AG04450 (cell line): ENCODE data around the gene HSD17B8. TPM values are rescaled to one million over a fixed set of nuclear protein-coding genes. Genes with fewer than 3 reads are reported as not detected.
A peak's percentile ranks its signal among the peaks of the same experiment; 100 is the strongest.

Source experiments
- CTCF ChIA-PET: fragments of 300-600, 350-600 bp; formaldehyde crosslinking; extraction: SDS; loops from one replicate; lab custom pipeline; 2022; ENCODE audit warnings: antibody characterized with exemption, inconsistent platforms; lab: Charles Lee
- POLR2A ChIA-PET: fragments of 350-600 bp; formaldehyde crosslinking; extraction: SDS; loops from one replicate; lab custom pipeline; 2021; ENCODE audit warnings: antibody characterized with exemption, inconsistent platforms; lab: Yijun Ruan, JAX
- DNase-seq: peaks from one replicate; pipeline ENCODE4 v3.0.0-alpha.2; 2011; ENCODE audit warnings: low read depth, low spot score
- H3K27ac ChIP-seq: one replicate; pipeline ENCODE4 v1.5.1; 2012; ENCODE audit warnings: low read depth, low read length, control low read depth
- H3K27me3 ChIP-seq: one replicate; pipeline ENCODE4 v1.6.0; 2012; ENCODE audit warnings: low read length; ENCODE audit not compliant: control insufficient read depth, insufficient read depth
- H3K4me3 ChIP-seq: 2 replicates; pipeline ENCODE4 v1.5.1; 2011; ENCODE audit warnings: mild to moderate bottlenecking, low read depth, low read length, control low read depth
- H3K9me3 ChIP-seq: 2 replicates; pipeline ENCODE4 v1.5.1; 2012; ENCODE audit warnings: low read length; ENCODE audit not compliant: control insufficient read depth, insufficient read depth
- polyA plus RNA-seq: library from polyadenylated mRNA; depleted of rRNA; stranded (reverse); fragments of >200 nt; gene quantifications from 2 replicates; pipeline ENCODE4 v1.2.3, GENCODE V29; 2011
- TF ChIP-seq, protein P1 (sequence below): IDR thresholded peaks from 2 replicates; pipeline ENCODE4 v1.5.1; 2011; ENCODE audit warnings: low read depth, low read length, control low read depth, inconsistent platforms

HSD17B8 gene
- polyA plus RNA-seq, 1 experiment = 4.9 TPM

DNA sequence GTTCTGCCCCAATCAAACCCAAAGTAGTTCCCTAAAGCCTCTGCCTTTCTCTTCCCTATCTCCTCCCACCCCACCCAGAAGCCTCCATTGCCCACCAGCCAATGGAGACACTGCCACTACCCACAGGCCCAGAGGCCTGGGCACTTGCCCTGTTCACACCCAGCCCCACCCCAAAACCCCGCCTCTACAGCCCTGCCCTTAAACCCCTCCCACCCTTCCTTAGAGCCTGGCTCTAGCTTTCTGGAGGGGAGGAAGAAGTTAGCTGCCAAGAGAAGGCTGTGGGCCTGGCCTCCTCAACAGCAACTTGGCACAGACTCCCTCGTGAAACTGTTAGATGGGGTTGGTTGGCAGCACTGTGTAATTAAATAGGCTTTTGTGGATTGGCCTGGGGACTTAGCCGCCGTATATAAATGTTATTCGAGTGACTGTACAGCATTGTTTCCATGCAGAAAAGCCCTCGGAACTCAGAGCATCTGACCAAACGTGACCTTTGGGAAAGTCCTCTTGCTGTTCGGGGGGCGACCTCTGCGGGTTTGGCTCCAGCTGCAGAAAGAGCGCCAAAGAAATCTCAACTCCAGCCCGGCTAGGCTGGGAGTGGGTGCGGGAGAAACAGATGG is 43.6 kb upstream of the HSD17B8 start:
- DNase-seq = peak; percentile 44
- Histone ChIP-seq H3K4me3 (no peak overlapping the region), H3K9me3 (no peaks in the 10 kb centered on the region), H3K27ac (no peak overlapping the region), H3K27me3 (peaks cover 10% of the 10 kb centered on the region)
- TF ChIP-seq, protein P1, sequence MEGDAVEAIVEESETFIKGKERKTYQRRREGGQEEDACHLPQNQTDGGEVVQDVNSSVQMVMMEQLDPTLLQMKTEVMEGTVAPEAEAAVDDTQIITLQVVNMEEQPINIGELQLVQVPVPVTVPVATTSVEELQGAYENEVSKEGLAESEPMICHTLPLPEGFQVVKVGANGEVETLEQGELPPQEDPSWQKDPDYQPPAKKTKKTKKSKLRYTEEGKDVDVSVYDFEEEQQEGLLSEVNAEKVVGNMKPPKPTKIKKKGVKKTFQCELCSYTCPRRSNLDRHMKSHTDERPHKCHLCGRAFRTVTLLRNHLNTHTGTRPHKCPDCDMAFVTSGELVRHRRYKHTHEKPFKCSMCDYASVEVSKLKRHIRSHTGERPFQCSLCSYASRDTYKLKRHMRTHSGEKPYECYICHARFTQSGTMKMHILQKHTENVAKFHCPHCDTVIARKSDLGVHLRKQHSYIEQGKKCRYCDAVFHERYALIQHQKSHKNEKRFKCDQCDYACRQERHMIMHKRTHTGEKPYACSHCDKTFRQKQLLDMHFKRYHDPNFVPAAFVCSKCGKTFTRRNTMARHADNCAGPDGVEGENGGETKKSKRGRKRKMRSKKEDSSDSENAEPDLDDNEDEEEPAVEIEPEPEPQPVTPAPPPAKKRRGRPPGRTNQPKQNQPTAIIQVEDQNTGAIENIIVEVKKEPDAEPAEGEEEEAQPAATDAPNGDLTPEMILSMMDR = no peak
- ChIA-PET POLR2A (no interaction called here), CTCF (interaction anchor here (0.7 to 4.3 kb wide), 8 partner anchors 11 to 176 kb away, joined by 3 to 19 read pairs (median 3); no protein-coding TSS in a partner anchor)

- DNase-seq = no peak
- POLR2A ChIA-PET = no interaction called here
- CTCF ChIA-PET = interaction anchor here (0.7 to 4.3 kb wide), 10 partner anchors 12 to 208 kb away, joined by 3 to 19 read pairs (median 3); partner anchors contain the start of gene HLA-DMA
- Histone ChIP-seq H3K27ac (no peak overlapping the region), H3K4me3 (peak overlapping the region; percentile 55), H3K27me3 (peaks cover 11% of the 10 kb centered on the region), H3K9me3 (no peaks in the 10 kb centered on the region)
- TF ChIP-seq, protein P1 = peak; percentile 90
These were observed 42.8 kb upstream of the HSD17B8 start for GRCh38 chr6:33161354-33162331.

DNA sequence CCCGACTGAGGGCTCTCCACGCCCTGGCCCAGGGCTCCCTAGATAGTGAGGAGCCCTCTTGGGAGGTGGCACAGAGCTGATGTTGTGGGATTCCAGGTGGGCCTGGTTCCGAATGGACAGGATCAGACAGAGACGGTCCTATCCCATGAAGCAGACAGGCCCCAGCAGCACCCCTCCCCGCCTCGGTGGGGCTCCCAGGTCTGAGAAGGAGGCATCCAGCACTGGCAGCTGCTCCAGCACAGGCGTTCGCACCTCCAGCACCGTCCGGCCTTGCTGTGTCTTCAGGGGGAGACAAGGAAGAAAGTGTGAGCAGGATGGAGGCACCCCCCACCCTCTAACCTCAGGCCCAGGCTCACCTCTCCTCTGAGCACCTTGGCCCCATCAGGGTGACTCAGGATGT is 40.9 kb upstream of the HSD17B8 start:
- Histone ChIP-seq H3K9me3 (no peaks in the 10 kb centered on the region), H3K4me3 (no peak overlapping the region), H3K27me3 (peaks cover 3% of the 10 kb centered on the region), H3K27ac (no peak overlapping the region)
- POLR2A ChIA-PET = no interaction called here
- DNase-seq = no peak
- TF ChIP-seq, protein P1 = no peak
- CTCF ChIA-PET = no interaction called here

- Histone ChIP-seq H3K27me3 (peaks cover 3% of the 10 kb centered on the region), H3K9me3 (no peaks in the 10 kb centered on the region), H3K27ac (no peak overlapping the region), H3K4me3 (no peak overlapping the region)
- CTCF ChIA-PET = interaction anchor here (0.7 to 1.1 kb wide), 3 partner anchors 10 to 84 kb away, joined by 3 read pairs; no protein-coding TSS in a partner anchor
- POLR2A ChIA-PET = no interaction called here
- DNase-seq = no peak
- TF ChIP-seq, protein P1 = no peak
These were observed 40.3 kb upstream of the HSD17B8 start for GRCh38 chr6:33164176-33164575.
